Activated T-helper 2 cell treated with anti-CD3 and anti-CD28 coated beads, Interferon-gamma antibody, Interleukin-2, Interleukin-4, amounts not matched to agents 10 μg/mL and 5 μg/mL and 100 μg/mL, durations not matched to agents 14 hours and 24 hours and 36 hours (primary cell): ENCODE measurements around the gene PHF11. TPM values are rescaled to one million over a fixed set of nuclear protein-coding genes. Genes with fewer than 3 reads are reported as not detected.
"Not testable (repeated sequence)": the region's sequence is repeated elsewhere in the genome, so short reads cannot be mapped to it uniquely, and the experiment has no call there.

Experiments
- DNase-seq: peaks from one replicate; pipeline ENCODE4 v3.0.0; 2021; ENCODE audit warnings: low spot score
- H3K27ac Mint-ChIP-seq: one replicate; pipeline ENCODE4 v1.8.0; 2021; ENCODE audit warnings: mixed read lengths
- H3K27me3 Mint-ChIP-seq: one replicate; pipeline ENCODE4 v1.8.0; 2021; ENCODE audit warnings: low read depth, mixed read lengths
- H3K36me3 Mint-ChIP-seq: one replicate; pipeline ENCODE4 v1.8.0; 2021; ENCODE audit warnings: low read depth, mixed read lengths
- H3K4me1 Mint-ChIP-seq: one replicate; pipeline ENCODE4 v1.8.0; 2021; ENCODE audit warnings: low read depth, mixed read lengths
- H3K4me3 Mint-ChIP-seq: one replicate; pipeline ENCODE4 v1.8.0; 2021; ENCODE audit warnings: low read depth, mild to moderate bottlenecking, moderate library complexity, mixed read lengths
- H3K9me3 Mint-ChIP-seq: one replicate; pipeline ENCODE4 v1.8.0; 2021; ENCODE audit warnings: mixed read lengths
- intact Hi-C: fragments of 100-400 bp; cut with micrococcal nuclease; formaldehyde crosslinking; loops from one replicate; pipeline ENCODE4 v1.15.1; 2023
- total RNA-seq: library from RNA; stranded (reverse); gene quantifications from 2 replicates; pipeline ENCODE4 v1.2.3, GENCODE V29; 2022

The PHF11 gene
- total RNA-seq, 1 donor from 2014 or later, result 52.9 TPM

DNA sequence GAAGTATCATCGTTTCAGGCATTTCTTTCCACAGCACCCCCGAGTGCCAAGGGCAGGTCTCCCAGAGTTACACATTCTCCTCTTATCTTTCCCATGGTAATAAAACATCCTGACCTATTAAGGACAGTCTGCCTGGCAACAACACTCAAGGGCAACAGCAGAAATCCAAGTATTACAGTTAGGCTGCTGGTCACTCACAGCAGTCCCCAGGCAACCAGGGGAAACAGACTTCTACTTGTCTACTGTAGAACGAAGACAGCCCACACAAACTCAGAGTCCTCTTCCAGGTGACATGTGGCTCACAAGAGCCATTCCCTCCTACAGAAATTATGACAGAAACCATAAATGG, 65.3 kb downstream of the PHF11 start:
- Mint-ChIP-seq H3K27ac (no peak overlapping the region), H3K4me3 (no peak overlapping the region), H3K9me3 (no peaks in the 10 kb centered on the region), H3K27me3 (no peaks in the 10 kb centered on the region), H3K4me1 (peaks cover 5% of the 10 kb centered on the region), H3K36me3 (peaks cover 48% of the 10 kb centered on the region)
- intact Hi-C loops, result no loop called here
- DNase-seq, result no peak

- Mint-ChIP-seq H3K4me3 (no peak overlapping the region), H3K9me3 (no peaks in the 10 kb centered on the region), H3K36me3 (peaks cover 53% of the 10 kb centered on the region), H3K4me1 (peaks cover 3% of the 10 kb centered on the region), H3K27me3 (no peaks in the 10 kb centered on the region), H3K27ac (no peak overlapping the region)
- no peak for DNase-seq
- intact Hi-C loops, result no loop called here
These were observed 67.8 kb downstream of the PHF11 start for GRCh38 chr13:49563516-49563915.

GRCh38 chr13:49565461-49565860, 69.7 kb downstream of the PHF11 start:
- intact Hi-C loops, H3K27ac Mint-ChIP-seq, DNase-seq, H3K27me3 Mint-ChIP-seq, H3K9me3 Mint-ChIP-seq, H3K4me3 Mint-ChIP-seq: not testable (repeated sequence)
- Mint-ChIP-seq H3K36me3 (peaks cover 37% of the 10 kb centered on the region), H3K4me1 (peaks cover 10% of the 10 kb centered on the region)

DNA sequence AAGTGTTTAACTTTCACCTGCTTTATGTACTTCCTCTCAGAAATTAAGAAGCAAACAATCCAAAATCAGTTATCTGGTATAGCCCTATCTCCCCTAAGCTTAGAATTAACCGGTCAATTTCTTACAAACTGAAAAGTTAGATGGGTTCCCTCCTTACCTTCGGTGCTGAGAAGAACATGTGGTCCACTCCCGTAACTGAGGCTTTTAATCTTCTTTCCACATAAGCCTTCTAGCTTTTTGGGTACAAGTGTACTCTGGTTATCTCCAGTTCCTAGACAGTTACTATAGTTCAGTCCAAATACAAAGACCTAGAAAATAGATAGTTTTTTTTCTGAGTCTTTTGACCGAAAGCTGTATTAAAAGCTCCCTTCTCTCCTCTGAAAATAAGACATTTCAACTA, 70.7 kb downstream of the PHF11 start:
- no peaks in the 10 kb centered on the region for H3K9me3 Mint-ChIP-seq
- peaks cover 29% of the 10 kb centered on the region for H3K36me3 Mint-ChIP-seq
- DNase-seq, result no peak
- peaks cover 18% of the 10 kb centered on the region for H3K4me1 Mint-ChIP-seq
- no peak overlapping the region for H3K27ac Mint-ChIP-seq
- H3K27me3 Mint-ChIP-seq, result no peaks in the 10 kb centered on the region
- no peak overlapping the region for H3K4me3 Mint-ChIP-seq
- intact Hi-C loops, result no loop called here

DNA sequence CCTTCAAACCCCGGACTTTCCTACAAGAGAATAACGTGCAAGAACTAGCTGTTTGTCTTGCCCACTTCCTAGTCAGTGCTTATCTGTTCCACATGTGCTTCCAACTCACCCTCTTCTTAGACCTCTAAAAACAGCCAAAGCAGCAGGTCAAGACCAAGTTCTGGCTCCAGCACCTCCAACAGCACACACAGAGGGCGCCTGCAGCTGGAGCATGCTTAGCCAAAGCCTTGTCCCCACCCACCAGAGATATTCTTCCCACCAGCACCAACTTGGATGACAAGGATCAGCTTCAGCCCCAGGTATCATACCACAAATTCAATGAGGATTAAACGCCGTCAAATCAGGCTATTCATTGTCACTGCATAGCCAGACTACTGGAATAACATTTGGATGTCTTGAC, 71.7 kb downstream of the PHF11 start:
- Mint-ChIP-seq H3K4me1 (peaks cover 18% of the 10 kb centered on the region), H3K4me3 (no peak overlapping the region), H3K27me3 (no peaks in the 10 kb centered on the region), H3K36me3 (peaks cover 29% of the 10 kb centered on the region), H3K27ac (no peak overlapping the region), H3K9me3 (no peaks in the 10 kb centered on the region)
- intact Hi-C loops, result no loop called here
- DNase-seq, result no peak

DNA sequence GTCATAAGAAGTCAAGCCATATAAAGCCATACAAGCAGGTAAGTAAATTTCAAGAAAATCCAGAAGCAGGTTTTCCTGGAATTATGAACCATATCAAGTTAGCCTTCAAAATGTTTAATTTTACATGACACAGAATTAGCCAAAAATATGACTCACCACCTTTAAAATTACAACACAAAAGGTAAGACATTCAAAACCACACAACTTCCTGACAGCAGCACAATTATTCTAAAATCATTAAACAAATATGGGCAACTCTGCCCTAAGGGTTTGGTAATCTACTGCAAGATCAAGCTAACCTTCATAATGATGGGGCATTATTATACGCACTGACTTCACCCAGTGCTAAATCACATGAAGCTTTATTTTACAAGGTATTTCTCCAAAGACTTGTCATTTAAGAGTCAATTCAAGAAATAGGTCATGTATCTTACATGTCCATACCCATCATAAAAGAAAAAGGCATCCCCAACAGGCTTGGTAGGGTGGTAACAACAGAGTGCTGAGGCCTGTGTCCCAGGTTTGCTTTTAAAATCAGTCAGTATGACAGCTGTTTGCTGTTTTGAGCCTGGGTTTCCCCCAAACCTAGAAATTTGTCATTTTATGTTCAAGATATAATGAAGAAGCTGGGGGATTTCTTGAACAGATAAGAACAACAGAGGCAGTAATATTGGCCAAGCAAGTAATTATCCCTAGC, 74.4 kb downstream of the PHF11 start:
- intact Hi-C loops, result no loop called here
- DNase-seq, result no peak

DNA sequence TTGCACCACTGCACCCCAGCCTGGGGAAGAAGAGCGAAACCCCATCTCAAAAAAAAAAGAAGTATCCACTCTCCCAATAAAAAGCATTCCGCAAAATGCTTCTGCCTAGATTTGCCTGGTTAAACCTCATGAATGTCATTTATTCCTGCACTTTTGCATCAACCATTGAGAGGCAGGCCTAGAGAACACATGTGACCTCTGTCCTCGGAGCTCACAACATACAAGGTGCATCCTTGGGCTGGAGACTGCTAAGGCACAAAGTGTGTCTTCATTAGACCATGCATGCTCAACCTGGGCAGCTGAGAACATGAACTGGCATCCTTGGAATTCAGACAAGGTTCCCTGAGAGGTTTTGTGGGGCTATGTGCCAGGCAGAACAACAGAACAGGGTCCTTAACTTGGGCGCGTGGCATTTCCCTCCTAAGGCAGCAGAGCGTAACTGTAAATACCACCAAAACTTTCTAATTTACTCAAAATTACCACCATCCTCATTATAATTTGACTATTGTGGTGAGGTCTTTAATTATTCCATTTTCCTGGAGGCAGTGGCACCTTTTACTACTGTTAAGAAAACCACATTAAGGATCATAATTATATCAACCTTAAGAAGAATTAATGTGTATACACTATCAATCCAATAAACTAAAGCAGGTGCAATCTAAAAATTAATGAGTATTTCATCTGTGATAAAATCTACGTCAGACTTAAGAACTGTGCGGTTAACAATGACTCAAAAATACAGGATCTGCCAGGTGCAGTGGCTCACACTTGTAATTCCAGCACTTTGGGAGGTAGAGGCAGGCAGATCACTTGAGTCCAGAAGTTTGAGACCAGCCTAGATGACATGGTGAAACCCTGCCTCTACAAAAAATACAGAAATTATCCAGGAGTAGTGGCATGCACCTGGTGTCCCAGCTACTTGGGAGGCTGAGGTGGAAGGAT, 75.8 kb downstream of the PHF11 start:
- Mint-ChIP-seq H3K4me3 (no peak overlapping the region), H3K4me1 (peaks cover 21% of the 10 kb centered on the region), H3K9me3 (no peaks in the 10 kb centered on the region), H3K27ac (no peak overlapping the region), H3K36me3 (peaks cover 18% of the 10 kb centered on the region), H3K27me3 (no peaks in the 10 kb centered on the region)
- intact Hi-C loops, result no loop called here
- DNase-seq, result no peak

More for the DNA sequence above, 74.4 kb downstream of the PHF11 start:
- H3K4me1 Mint-ChIP-seq, result peaks cover 21% of the 10 kb centered on the region
- H3K36me3 Mint-ChIP-seq, result peaks cover 24% of the 10 kb centered on the region
- H3K4me3 Mint-ChIP-seq, result peak overlapping the region; percentile 1
- peak overlapping the region; percentile 72 for H3K27ac Mint-ChIP-seq
- no peaks in the 10 kb centered on the region for H3K9me3 Mint-ChIP-seq
- H3K27me3 Mint-ChIP-seq, result no peaks in the 10 kb centered on the region

Other genes starting within 250 kb of the PHF11 start
- 7.4 and 8.6 TPM in 2 replicates for gene CDADC1, start 248.0 kb upstream of the PHF11 start, total RNA-seq
- gene CAB39L, start 51.9 kb upstream of the PHF11 start, total RNA-seq, result 4.0 and 5.8 TPM in 2 replicates
- gene SETDB2, start 51.7 kb upstream of the PHF11 start, total RNA-seq, result 10.8 and 11.0 TPM in 2 replicates
- gene RCBTB1, start 89.6 kb downstream of the PHF11 start, total RNA-seq, result 13.5 and 16.0 TPM in 2 replicates
- 0.89 and 1.0 TPM in 2 replicates for gene ARL11, start 132.6 kb downstream of the PHF11 start, total RNA-seq
- gene EBPL, start 195.5 kb downstream of the PHF11 start, total RNA-seq, result 42.7 and 47.5 TPM in 2 replicates